Measurements from ENCODE around the gene SAPCD2.

SAPCD2 gene

DNA sequence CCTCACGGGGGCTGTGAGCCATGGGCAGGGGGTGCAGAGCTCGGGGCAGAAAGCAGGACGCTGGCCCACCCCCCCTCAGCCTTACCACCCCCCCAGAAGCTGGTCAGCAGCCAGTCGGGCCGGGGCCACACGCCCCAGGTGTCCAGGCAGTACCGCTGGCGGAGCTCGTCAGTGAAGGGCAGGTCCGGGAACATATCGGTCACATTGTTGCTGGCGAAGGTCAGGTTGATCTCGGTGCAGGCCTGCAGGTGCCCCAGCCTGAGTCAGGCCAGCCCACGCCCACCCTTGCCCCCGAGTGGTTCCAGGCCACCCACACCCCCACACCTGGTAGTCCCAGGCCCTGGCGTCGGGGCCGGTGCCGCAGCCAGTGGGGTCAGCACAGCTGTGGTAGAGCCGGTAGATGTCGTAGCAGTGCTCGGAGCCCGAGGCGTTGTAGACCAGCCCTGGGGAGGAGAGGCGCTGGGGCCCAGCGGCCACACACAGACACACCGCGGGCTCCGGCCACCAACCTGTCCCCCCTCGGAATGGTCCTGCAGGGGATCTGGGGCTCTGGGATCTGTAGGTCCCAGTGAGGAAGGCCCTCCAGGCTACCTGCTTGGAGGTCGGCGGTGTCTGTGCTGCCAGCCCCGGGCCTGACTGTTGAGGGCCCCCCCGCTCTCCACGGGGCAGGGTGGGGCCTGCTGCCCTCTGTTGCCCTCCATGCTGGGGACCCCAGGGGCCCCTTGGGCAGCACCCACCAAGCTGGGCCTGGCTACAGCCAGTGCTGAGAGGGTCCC, 41.6 kb upstream of the SAPCD2 start:
- peaks cover 3% of the 10 kb centered on the region for H3K4me1 ChIP-seq (ENCODE audit: control insufficient read depth, insufficient read depth, low read length)
- H3K4me3 ChIP-seq (ENCODE audit: low read length): no peak overlapping the region
- no peaks in the 10 kb centered on the region for H3K27me3 ChIP-seq (ENCODE audit: control insufficient read depth, insufficient read depth, low read length)
- no peak overlapping the region for H3K9ac ChIP-seq (ENCODE audit: low read length)
- peaks cover 11% of the 10 kb centered on the region for H3K36me3 ChIP-seq (ENCODE audit: control insufficient read depth, insufficient read depth, low read length)
- no peak overlapping the region for H3K27ac ChIP-seq (ENCODE audit: low read depth, low read length)

DNA sequence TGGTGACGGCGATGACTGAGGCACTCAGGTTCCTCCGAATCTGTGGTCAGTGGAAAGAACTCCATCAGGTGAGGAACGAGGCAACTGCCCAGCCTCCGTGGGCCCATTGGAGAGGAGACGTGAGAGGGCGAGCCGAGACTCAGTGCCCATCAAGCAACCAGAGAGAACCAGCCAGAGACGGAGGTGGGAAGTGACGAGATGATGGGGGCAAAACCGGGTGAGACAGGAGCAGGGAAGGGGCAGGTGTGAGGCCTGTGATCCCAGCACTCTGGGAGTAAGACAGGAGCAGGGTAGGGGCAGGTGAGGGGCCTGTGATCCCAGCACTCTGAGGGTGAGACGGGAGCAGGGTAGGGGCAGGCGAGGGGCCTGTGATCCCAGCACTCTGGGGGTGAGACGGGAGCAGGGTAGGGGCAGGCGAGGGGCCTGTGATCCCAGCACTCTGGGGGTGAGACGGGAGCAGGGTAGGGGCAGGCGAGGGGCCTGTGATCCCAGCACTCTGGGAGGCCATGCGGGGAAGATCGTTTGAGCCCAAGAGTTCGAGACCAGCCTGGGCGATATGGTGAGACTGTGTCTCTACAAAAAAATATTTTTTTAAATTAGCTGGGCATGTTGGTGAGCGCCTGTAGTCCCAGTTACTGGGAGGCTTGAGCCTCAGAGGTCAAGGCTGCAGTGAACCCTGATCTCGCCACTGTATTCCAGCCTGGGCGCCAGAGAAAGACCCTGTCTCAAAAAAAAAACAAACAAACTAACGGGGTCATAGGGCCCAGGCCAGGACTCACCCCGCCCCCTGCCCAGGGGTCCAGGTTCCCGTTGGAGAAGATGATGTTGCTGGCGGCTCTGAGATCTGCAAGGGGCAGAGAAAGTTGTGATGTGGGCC, 40.8 kb upstream of the SAPCD2 start:
- Histone ChIP-seq H3K4me3 (ENCODE audit: low read length) (no peak overlapping the region), H3K27me3 (ENCODE audit: control insufficient read depth, insufficient read depth, low read length) (no peaks in the 10 kb centered on the region), H3K9ac (ENCODE audit: low read length) (no peak overlapping the region), H3K36me3 (ENCODE audit: control insufficient read depth, insufficient read depth, low read length) (peaks cover 11% of the 10 kb centered on the region), H3K4me1 (ENCODE audit: control insufficient read depth, insufficient read depth, low read length) (peaks cover 3% of the 10 kb centered on the region), H3K27ac (ENCODE audit: low read depth, low read length) (no peak overlapping the region)

DNA sequence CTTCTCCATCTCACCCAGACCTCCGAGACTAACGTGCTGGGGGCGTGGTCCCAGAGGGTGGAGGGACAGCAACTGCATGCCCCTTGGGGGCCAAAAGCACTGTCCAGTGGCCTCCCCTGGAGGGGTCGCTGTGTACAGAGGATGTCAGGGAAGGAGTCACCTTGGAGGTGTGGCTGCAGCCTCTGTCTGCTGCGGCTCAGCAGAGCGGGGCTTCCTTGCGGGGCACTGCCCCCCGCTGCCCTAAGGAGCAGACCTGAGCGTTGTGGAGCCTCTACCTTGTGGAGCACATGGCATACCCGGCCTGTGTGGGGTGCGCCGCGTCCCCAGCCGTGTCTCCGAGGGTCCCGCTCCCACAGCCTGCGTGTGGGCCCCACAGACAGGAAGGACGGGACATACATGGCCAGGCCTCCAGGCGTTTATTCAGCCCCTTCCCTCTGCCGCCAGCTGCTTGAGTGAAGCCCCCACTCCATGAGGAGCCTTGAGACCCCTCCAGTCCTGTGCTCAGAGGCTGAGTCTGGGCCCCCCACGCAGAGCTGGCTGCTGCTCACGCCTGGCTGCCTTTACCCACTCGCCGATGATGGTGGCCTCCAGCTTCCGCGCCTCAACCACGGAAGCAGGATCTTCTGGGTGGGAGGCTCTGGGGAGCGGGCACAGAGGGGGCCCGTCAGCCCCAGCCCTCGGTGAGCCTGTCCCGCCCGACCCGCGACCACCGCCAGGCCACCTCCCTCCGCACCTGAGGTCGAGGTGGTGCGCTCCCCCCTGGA, 40.0 kb upstream of the SAPCD2 start:
- no peak overlapping the region for H3K9ac ChIP-seq (ENCODE audit: low read length)

DNA sequence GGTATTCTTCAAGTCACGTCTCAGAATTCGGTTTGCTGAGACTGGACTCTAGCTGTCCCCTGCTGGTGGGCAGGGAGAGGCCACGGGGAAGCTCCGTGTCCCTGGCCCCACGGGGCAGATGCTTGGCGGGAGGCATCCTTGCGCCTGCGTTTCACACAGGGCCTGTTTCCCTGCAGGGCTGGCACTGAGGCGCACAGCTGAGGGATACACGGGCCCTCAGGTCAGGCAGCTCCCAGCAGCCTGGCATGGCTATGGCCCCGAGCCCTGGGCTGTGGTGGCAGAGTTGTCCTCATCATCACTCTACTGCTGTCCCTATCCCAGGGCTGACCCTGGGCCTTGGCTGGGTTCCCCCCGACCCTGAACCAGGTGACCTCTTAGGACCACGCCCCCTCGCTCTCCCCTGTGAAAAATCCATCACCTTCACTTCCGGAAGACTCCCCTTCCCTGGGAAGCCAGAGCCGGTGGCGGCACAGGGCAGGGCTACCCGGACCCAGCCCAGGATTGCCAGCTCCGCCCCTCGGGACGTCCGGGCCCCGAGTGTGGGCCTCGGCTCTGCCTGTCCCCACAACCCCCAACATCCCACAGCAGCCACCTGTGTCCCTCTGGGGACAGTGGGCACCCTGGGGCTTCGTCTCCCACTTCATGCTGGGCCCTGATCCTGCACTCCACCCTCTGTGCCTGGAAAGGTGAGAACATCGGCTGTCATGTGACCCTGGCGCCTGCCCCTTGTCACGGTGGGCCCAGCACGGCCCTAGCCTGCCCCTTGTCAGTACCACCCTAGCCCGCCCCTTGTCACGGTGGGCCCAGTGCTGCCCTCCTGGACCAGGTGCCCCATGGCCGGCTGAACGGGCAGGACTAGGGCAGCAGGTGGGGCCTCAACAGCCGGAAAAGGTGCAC, 39.1 kb upstream of the SAPCD2 start:
- H3K9ac ChIP-seq (ENCODE audit: low read length): no peak overlapping the region
- no peaks in the 10 kb centered on the region for H3K27me3 ChIP-seq (ENCODE audit: control insufficient read depth, insufficient read depth, low read length)
- no peaks in the 10 kb centered on the region for H3K4me1 ChIP-seq (ENCODE audit: control insufficient read depth, insufficient read depth, low read length)
- H3K36me3 ChIP-seq (ENCODE audit: control insufficient read depth, insufficient read depth, low read length): peaks cover 19% of the 10 kb centered on the region
- H3K27ac ChIP-seq (ENCODE audit: low read depth, low read length): no peak overlapping the region
- H3K4me3 ChIP-seq (ENCODE audit: low read length): no peak overlapping the region

More for the DNA sequence above, 40.0 kb upstream of the SAPCD2 start:
- H3K4me1 ChIP-seq (ENCODE audit: control insufficient read depth, insufficient read depth, low read length): peaks cover 3% of the 10 kb centered on the region
- no peaks in the 10 kb centered on the region for H3K27me3 ChIP-seq (ENCODE audit: control insufficient read depth, insufficient read depth, low read length)
- H3K4me3 ChIP-seq (ENCODE audit: low read length): no peak overlapping the region
- no peak overlapping the region for H3K27ac ChIP-seq (ENCODE audit: low read depth, low read length)
- H3K36me3 ChIP-seq (ENCODE audit: control insufficient read depth, insufficient read depth, low read length): peaks cover 16% of the 10 kb centered on the region

DNA sequence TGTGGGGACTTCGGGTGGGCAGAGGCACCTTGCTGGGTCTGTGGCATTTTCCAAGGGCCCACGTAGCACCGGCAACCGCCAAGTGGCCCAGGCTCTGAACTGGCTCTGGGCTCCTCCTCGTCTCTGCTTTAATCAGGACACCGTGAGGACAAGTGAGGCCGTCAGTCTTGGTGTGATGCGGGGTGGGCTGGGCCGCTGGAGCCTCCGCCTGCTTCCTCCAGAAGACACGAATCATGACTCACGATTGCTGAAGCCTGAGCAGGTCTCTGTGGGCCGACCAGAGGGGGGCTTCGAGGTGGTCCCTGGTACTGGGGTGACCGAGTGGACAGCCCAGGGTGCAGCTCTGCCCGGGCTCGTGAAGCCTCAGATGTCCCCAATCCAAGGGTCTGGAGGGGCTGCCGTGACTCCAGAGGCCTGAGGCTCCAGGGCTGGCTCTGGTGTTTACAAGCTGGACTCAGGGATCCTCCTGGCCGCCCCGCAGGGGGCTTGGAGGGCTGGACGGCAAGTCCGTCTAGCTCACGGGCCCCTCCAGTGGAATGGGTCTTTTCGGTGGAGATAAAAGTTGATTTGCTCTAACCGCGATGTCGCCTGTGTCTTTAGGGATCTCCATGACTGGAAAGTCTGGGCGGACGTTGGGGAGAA, 38.4 kb upstream of the SAPCD2 start:
- Histone ChIP-seq H3K4me3 (ENCODE audit: low read length) (no peak overlapping the region), H3K4me1 (ENCODE audit: control insufficient read depth, insufficient read depth, low read length) (no peaks in the 10 kb centered on the region), H3K36me3 (ENCODE audit: control insufficient read depth, insufficient read depth, low read length) (peaks cover 25% of the 10 kb centered on the region), H3K27me3 (ENCODE audit: control insufficient read depth, insufficient read depth, low read length) (no peaks in the 10 kb centered on the region), H3K9ac (ENCODE audit: low read length) (no peak overlapping the region), H3K27ac (ENCODE audit: low read depth, low read length) (no peak overlapping the region)

DNA sequence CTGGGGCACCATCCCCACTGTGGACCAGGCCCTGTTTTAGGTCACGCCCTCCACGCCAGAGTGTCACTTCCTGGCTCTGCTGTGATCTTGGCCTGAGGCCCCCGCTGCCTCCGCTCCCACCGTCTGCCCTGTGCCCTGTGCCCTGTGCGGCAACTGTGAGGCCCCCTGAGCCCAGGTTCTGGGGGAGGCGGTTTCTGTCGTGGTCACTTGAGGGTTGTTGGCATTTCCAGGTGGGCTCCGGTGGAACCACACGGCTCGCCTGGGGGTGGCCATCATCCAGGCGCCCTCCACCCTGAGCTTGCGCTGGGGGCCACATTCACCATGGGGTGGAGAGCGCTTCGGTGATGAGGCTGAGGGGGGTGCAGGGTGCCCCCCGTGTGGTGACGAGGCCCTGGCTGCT, 37.6 kb upstream of the SAPCD2 start:
- Histone ChIP-seq H3K27me3 (ENCODE audit: control insufficient read depth, insufficient read depth, low read length) (no peaks in the 10 kb centered on the region), H3K36me3 (ENCODE audit: control insufficient read depth, insufficient read depth, low read length) (peaks cover 32% of the 10 kb centered on the region), H3K9ac (ENCODE audit: low read length) (no peak overlapping the region), H3K4me3 (ENCODE audit: low read length) (no peak overlapping the region), H3K4me1 (ENCODE audit: control insufficient read depth, insufficient read depth, low read length) (no peaks in the 10 kb centered on the region), H3K27ac (ENCODE audit: low read depth, low read length) (no peak overlapping the region)

DNA sequence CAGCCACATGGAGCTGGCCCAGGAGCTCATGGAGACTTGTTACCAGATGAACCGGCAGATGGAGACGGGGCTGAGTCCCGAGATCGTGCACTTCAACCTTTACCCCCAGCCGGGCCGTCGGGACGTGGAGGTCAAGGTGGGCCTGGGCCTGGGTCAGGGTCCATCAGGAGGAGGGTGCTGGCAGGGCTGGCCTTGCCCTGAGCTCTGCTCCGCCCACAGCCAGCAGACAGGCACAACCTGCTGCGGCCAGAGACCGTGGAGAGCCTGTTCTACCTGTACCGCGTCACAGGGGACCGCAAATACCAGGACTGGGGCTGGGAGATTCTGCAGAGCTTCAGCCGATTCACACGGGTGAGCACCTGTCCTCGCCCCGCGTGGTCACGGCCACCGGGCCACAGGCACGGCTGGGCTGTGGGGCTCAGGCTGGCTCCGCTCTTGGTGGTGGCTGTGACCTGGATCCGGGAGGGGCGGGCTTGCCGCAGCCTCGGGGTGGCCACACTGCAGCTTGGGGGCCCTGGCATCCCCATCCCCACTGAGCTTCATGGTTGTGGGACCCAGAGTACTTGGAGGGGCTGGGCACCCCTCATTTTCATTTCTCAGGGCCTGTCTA, 37.1 kb upstream of the SAPCD2 start:
- H3K27ac ChIP-seq (ENCODE audit: low read depth, low read length): no peak overlapping the region
- H3K4me1 ChIP-seq (ENCODE audit: control insufficient read depth, insufficient read depth, low read length): no peaks in the 10 kb centered on the region
- H3K4me3 ChIP-seq (ENCODE audit: low read length): no peak overlapping the region
- H3K27me3 ChIP-seq (ENCODE audit: control insufficient read depth, insufficient read depth, low read length): no peaks in the 10 kb centered on the region
- peaks cover 38% of the 10 kb centered on the region for H3K36me3 ChIP-seq (ENCODE audit: control insufficient read depth, insufficient read depth, low read length)
- no peak overlapping the region for H3K9ac ChIP-seq (ENCODE audit: low read length)

DNA sequence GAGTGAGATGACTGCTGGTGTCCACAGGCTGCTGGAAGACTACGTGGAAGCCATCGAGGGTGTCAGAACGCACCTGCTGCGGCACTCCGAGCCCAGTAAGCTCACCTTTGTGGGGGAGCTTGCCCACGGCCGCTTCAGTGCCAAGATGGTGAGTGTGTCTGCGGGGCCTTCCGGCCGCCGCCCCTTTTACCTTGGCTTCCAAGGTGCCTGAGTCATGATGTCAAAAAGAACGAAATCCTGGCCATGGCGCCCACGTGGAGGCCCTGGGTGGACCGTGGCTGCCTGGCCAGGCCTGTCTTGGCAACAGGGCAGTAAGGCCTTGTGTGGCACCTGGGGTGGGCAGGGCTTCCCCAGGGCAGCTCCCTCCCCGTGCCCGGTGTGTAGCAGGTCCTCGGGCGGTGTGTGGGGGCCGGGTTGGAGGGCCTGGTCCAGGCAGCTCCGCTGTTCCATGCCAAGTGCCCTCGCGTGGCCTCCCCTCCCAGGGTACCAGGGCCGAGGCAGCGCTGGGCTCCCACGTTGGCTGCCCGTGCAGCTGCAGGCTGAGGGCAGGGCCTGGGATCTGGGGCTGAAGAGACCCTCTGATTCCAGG, 36.4 kb upstream of the SAPCD2 start:
- H3K4me3 ChIP-seq (ENCODE audit: low read length): no peak overlapping the region
- peaks cover 45% of the 10 kb centered on the region for H3K36me3 ChIP-seq (ENCODE audit: control insufficient read depth, insufficient read depth, low read length)
- no peak overlapping the region for H3K27ac ChIP-seq (ENCODE audit: low read depth, low read length)
- no peak overlapping the region for H3K9ac ChIP-seq (ENCODE audit: low read length)
- no peaks in the 10 kb centered on the region for H3K27me3 ChIP-seq (ENCODE audit: control insufficient read depth, insufficient read depth, low read length)
- H3K4me1 ChIP-seq (ENCODE audit: control insufficient read depth, insufficient read depth, low read length): no peaks in the 10 kb centered on the region

DNA sequence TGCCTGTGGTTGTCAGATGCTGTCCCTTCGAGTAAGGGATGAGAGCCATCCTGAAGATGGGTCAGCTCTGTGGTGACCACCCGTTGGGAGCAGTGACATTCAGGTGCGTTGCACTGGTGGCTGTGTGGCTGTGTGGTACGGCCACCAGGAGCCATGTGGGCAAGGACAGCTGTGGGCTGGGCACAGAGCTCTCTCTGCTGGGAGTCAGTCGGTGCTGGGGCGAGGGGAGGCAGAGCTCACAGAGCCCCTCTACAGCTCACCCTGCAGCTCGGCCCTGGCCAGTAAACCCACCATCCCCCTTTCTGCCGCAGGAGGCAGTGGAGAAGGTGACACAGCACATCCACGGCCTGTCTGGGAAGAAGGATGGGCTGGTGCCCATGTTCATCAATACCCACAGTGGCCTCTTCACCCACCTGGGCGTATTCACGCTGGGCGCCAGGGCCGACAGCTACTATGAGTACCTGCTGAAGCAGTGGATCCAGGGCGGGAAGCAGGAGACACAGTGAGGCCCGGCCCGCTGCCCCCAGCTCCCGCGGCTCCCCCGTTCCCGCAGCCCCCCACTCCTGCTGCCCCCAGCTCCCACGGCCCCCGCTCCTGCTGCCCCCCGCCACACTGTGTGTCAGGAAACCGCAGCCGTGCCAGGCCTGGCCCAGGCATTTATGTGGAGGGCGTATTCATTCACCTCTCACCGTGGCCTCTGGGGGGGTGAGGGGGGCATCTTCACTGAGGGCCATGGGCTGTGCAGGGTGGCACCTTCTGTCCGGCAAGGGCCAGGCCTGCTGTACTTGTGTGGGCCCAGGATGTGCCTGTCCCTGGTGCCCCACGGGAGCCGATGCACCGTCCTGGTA, 35.7 kb upstream of the SAPCD2 start:
- H3K27ac ChIP-seq (ENCODE audit: low read depth, low read length): no peak overlapping the region
- H3K36me3 ChIP-seq (ENCODE audit: control insufficient read depth, insufficient read depth, low read length): peaks cover 52% of the 10 kb centered on the region
- no peak overlapping the region for H3K9ac ChIP-seq (ENCODE audit: low read length)
- no peaks in the 10 kb centered on the region for H3K27me3 ChIP-seq (ENCODE audit: control insufficient read depth, insufficient read depth, low read length)
- no peaks in the 10 kb centered on the region for H3K4me1 ChIP-seq (ENCODE audit: control insufficient read depth, insufficient read depth, low read length)
- H3K4me3 ChIP-seq (ENCODE audit: low read length): no peak overlapping the region

DNA sequence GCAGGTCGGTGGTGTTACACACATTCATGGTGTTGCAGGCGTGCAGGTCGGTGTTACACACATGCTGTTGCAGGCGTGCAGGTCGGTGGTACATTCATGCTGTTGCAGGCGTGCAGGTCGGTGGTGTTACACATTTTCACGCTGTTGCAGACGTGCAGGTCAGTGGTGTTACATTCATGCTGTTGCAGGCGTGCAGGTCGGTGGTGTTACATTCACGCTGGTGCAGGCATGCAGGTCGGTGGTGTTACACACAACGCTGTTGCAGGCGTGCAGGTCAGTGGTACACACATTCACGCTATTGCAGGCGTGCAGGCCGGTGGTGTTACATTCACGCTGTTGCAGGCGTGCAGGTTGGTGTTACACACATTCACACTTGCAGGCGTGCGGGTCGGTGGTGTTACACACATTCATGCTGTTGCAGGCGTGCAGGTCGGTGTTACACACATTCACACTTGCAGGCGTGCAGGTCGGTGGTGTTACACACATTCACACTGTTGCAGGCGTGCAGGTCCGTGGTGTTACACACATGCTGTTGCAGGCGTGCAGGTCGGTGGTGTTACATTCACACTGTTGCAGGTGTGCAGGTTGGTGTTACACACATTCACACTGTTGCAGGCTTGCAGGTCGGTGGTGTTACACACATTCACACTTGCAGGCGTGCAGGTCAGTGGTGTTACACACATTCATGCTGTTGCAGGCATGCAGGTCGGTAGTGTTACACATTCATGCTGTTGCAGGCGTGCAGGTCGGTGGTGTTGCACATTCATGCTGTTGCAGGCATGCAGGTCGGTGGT, 33.0 kb upstream of the SAPCD2 start:
- H3K4me3 ChIP-seq (ENCODE audit: low read length): no peak overlapping the region
- H3K27ac ChIP-seq (ENCODE audit: low read depth, low read length): no peak overlapping the region
- H3K4me1 ChIP-seq (ENCODE audit: control insufficient read depth, insufficient read depth, low read length): no peaks in the 10 kb centered on the region
- H3K9ac ChIP-seq (ENCODE audit: low read length): no peak overlapping the region
- no peaks in the 10 kb centered on the region for H3K27me3 ChIP-seq (ENCODE audit: control insufficient read depth, insufficient read depth, low read length)
- H3K36me3 ChIP-seq (ENCODE audit: control insufficient read depth, insufficient read depth, low read length): peaks cover 62% of the 10 kb centered on the region

Measured in rectal smooth muscle tissue (tissue), 1 donor.